CD4-positive, alpha-beta T cell (primary cell): ENCODE data around the gene F8A2. TPM values are rescaled to one million over a fixed set of nuclear protein-coding genes. Genes with fewer than 3 reads are reported as not detected.
"Not testable (repeated sequence)": the region's sequence is repeated elsewhere in the genome, so short reads cannot be mapped to it uniquely, and the experiment has no call there.

Source experiments
- ATAC-seq: fragments of 200-7000 bp; cut with Tn5 transposase; one replicate; pipeline ENCODE4 v1.10.0; 2022; ENCODE audit warnings: mild to moderate bottlenecking; ENCODE audit not compliant: poor library complexity
- CTCF ChIA-PET: fragments of 350-600 bp; sonication (Branson Sonifier 250); formaldehyde crosslinking; loops from one replicate; lab custom pipeline; 2021; ENCODE audit warnings: antibody characterized with exemption, inconsistent platforms; lab: Charles Lee
- POLR2A ChIA-PET: fragments of 350-600 bp; sonication (Branson Sonifier 250); formaldehyde crosslinking; loops from one replicate; lab custom pipeline; 2021; ENCODE audit warnings: antibody characterized with exemption, inconsistent platforms; lab: Charles Lee
- DNase-seq, 14 experiments: peaks; one replicate each; pipeline ENCODE4 v3.0.0-alpha.2; 2013 to 2020; ENCODE audit warnings: mixed read lengths in 2 of 14
- H3K27ac ChIP-seq, 2 donors: one replicate each; pipeline versions ENCODE4 v1.5.1 to v1.7.0; 2013; ENCODE audit warnings: low read length in 2 of 2, low read depth in 1 of 2, mild to moderate bottlenecking in 1 of 2
- H3K27me3 ChIP-seq, 2 experiments: 1 replicate in 1 of 2; 2 replicates in 1 of 2; pipeline versions ENCODE4 v1.6.1 to v1.7.0; 2013; ENCODE audit warnings: low read length in 2 of 2, control low read depth in 1 of 2, mild to moderate bottlenecking in 1 of 2, moderate library complexity in 1 of 2; ENCODE audit not compliant: insufficient read depth in 2 of 2, control insufficient read depth in 1 of 2
- H3K36me3 ChIP-seq: one replicate; pipeline ENCODE4 v1.6.1; 2013; ENCODE audit warnings: low read length, control low read depth; ENCODE audit not compliant: insufficient read depth
- H3K4me1 ChIP-seq: one replicate; pipeline ENCODE4 v1.6.1; 2013; ENCODE audit warnings: low read length, control low read depth; ENCODE audit not compliant: insufficient read depth
- H3K4me3 ChIP-seq: one replicate; pipeline ENCODE4 v1.5.1; 2013; ENCODE audit warnings: mild to moderate bottlenecking, low read length, moderate library complexity
- H3K9me3 ChIP-seq, 2 experiments: 1 replicate in 1 of 2; 2 replicates in 1 of 2; pipeline versions ENCODE4 v1.6.1 to v1.7.0; 2013; ENCODE audit warnings: low read length in 2 of 2, mild to moderate bottlenecking in 2 of 2, control low read depth in 1 of 2, moderate library complexity in 1 of 2; ENCODE audit not compliant: control insufficient read depth in 1 of 2, insufficient read depth in 1 of 2
- H3K27ac Mint-ChIP-seq: one replicate; pipeline ENCODE4 v1.8.0; 2020; ENCODE audit warnings: mixed read lengths
- H3K27me3 Mint-ChIP-seq: one replicate; pipeline ENCODE4 v1.8.0; 2021; ENCODE audit warnings: mixed read lengths
- H3K36me3 Mint-ChIP-seq: one replicate; pipeline ENCODE4 v1.8.0; 2021; ENCODE audit warnings: low read depth, mixed read lengths
- H3K4me1 Mint-ChIP-seq: one replicate; pipeline ENCODE4 v1.8.0; 2021; ENCODE audit warnings: low read depth, mixed read lengths
- H3K4me3 Mint-ChIP-seq: one replicate; pipeline ENCODE4 v1.8.0; 2020; ENCODE audit warnings: mild to moderate bottlenecking, mixed read lengths
- H3K9me3 Mint-ChIP-seq: one replicate; pipeline ENCODE4 v1.8.0; 2020; ENCODE audit warnings: mixed read lengths
- CTCF ChIP-seq: fragments of 200-600 bp; IDR thresholded peaks from one replicate; pipeline ENCODE4 v1.8.0; 2022; ENCODE audit warnings: antibody characterized with exemption, mild to moderate bottlenecking
- intact Hi-C, 2 experiments: fragments of 100-400 bp; cut with DNase I in 1 of 2; cut with micrococcal nuclease in 1 of 2; formaldehyde crosslinking; loops; one replicate each; pipeline versions ENCODE4 v1.15.1 to v1.9.0; 2023 to 2025; cut with DNase I, micrococcal nuclease
- polyA plus RNA-seq, 2 donors: library from polyadenylated mRNA; unstranded; fragments of 120-200 nt; gene quantifications; one replicate each; pipeline ENCODE4 v1.2.1, GENCODE V29; 2013
- total RNA-seq, 174 experiments: library from RNA in 2 of 174; stranded (reverse) in 2 of 174; gene quantifications; one replicate each; pipeline ENCODE4 v1.2.3 and lab custom pipeline; 2021 to 2026

Gene F8A2
- not detected for total RNA-seq
- not detected for polyA plus RNA-seq (2013, experiment 1 of 2)
- not detected for polyA plus RNA-seq (2013, experiment 2 of 2)

GRCh38 chrX:155381843-155382528 is at the start of gene F8A2:
Gene F8A2 (plus strand): TSS chrX:155382095. CDS start chrX:155382115, 20 bp downstream.
- H3K36me3 ChIP-seq, intact Hi-C loops, DNase-seq, POLR2A ChIA-PET, H3K4me1 Mint-ChIP-seq, CTCF ChIA-PET, H3K4me3 Mint-ChIP-seq, H3K4me1 ChIP-seq, H3K27ac ChIP-seq, H3K36me3 Mint-ChIP-seq, H3K27ac Mint-ChIP-seq, H3K4me3 ChIP-seq, H3K9me3 Mint-ChIP-seq, H3K27me3 Mint-ChIP-seq, H3K27me3 ChIP-seq, H3K9me3 ChIP-seq: not testable (repeated sequence)
- ATAC-seq = peak; percentile 74

DNA sequence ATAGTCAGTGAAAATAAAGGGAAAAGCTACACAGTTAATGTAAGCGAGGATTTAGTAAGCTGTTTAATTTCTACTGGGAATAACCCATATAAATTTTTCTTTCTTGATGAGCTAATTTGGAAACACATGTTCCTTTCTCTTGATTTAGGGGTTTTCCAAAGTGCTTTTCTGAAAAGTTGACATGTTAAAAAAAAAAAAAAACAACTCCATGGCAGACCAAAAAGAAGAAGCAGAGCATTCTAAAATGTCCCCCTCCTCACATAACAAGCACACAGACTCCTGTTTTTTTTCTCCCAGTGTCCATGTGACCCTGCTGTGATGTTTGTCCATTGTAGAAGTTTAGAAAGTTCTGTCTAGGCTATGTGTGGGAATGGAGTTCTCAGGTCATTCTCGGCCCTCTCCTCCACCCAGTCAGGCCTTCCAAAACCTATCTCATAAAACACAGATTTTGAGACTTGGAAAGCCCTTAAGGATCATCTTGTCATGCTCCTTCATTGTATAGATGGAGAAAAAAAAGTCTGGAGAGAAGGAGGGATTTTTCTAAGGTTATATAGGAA is 48.3 kb upstream of the F8A2 start:
- ChIA-PET POLR2A (no interaction called here), CTCF (no interaction called here)
- H3K36me3 Mint-ChIP-seq = no peaks in the 10 kb centered on the region
- H3K4me3 Mint-ChIP-seq = no peak overlapping the region
- Histone ChIP-seq H3K36me3 (no peaks in the 10 kb centered on the region), H3K4me1 (no peaks in the 10 kb centered on the region), H3K9me3 (no peaks in the 10 kb centered on the region), H3K4me3 (no peak overlapping the region), H3K27me3 (no peaks in the 10 kb centered on the region), H3K27ac (no peak overlapping the region)
- ATAC-seq = no peak
- intact Hi-C loops = no loop called here
- no peak for TF ChIP-seq CTCF
- no peaks in the 10 kb centered on the region for H3K27me3 Mint-ChIP-seq
- no peaks in the 10 kb centered on the region for H3K9me3 Mint-ChIP-seq
- H3K27ac Mint-ChIP-seq = no peak overlapping the region
- DNase-seq = no peak
- H3K4me1 Mint-ChIP-seq = no peaks in the 10 kb centered on the region

DNA sequence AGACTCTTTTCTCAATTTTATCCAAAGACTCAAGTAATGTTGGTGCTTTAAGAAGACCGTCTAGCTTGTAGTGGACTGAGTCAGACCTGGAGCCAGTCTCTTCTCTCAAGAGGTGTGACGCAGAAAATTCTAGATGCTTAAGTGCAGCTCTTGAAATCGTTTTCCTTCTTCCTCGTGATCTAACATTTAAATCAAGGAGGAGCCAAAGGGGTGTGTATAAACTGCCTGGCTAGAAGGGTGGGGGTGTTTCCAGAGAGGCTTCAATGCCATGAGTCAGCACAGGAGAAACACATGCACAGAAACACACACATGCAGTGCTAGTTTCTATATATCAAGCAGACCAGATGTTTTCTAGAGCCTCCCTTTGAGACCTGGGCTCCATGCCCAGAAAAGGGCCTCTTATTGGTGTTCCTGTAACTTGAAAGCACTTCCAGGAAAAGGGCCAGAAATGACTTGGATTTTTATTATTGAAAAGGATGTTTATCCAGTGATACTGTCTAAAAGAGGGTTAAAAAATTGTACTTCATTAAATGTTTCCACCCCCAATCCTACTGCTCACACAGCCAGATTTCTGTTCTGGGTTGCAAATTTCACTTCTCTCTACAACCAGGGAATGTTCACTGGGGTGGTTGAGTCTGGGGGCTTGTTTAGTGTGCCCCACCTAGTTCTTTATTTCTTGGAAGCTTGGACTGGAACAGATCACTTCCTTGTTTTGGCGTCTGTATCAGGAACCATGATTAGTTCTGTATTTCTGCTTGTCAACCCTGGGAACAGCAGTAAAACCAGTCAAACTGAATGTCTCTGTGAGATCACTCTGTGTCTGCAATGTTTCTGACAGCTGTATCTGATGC is 47.2 kb upstream of the F8A2 start, which contains the start of gene CLIC2:
CLIC2 (minus strand) TSS at position 129 of the 851 bp plus-strand sequence. CDS start 187 bp downstream, outside the sequence.
- Histone ChIP-seq H3K9me3 (no peaks in the 10 kb centered on the region), H3K27me3 (no peaks in the 10 kb centered on the region), H3K36me3 (no peaks in the 10 kb centered on the region), H3K27ac (no peak within 1 kb of the TSS), H3K4me1 (no peaks in the 10 kb centered on the region), H3K4me3 (no peak within 1 kb of the TSS)
- DNase-seq = peak in 3 of 14 experiments; percentile 3 to 35 (median 23)
- intact Hi-C loops = no loop called here
- H3K4me1 Mint-ChIP-seq = no peaks in the 10 kb centered on the region
- no peak within 1 kb of the TSS for H3K27ac Mint-ChIP-seq
- H3K4me3 Mint-ChIP-seq = no peak within 1 kb of the TSS
- ChIA-PET CTCF (no interaction called here), POLR2A (no interaction called here)
- no peak for TF ChIP-seq CTCF
- ATAC-seq = no peak
- no peaks in the 10 kb centered on the region for H3K36me3 Mint-ChIP-seq
- H3K9me3 Mint-ChIP-seq = no peaks in the 10 kb centered on the region
- H3K27me3 Mint-ChIP-seq = no peaks in the 10 kb centered on the region

GRCh38 chrX:155335337-155335712 is 46.6 kb upstream of the F8A2 start:
- H3K27ac ChIP-seq, H3K27me3 ChIP-seq, H3K36me3 ChIP-seq, ATAC-seq, H3K9me3 ChIP-seq, H3K27me3 Mint-ChIP-seq, H3K9me3 Mint-ChIP-seq, H3K4me1 Mint-ChIP-seq, DNase-seq, H3K4me3 ChIP-seq, H3K36me3 Mint-ChIP-seq, intact Hi-C loops, POLR2A ChIA-PET, CTCF ChIA-PET, H3K27ac Mint-ChIP-seq, H3K4me3 Mint-ChIP-seq, H3K4me1 ChIP-seq: not testable (repeated sequence)

DNA sequence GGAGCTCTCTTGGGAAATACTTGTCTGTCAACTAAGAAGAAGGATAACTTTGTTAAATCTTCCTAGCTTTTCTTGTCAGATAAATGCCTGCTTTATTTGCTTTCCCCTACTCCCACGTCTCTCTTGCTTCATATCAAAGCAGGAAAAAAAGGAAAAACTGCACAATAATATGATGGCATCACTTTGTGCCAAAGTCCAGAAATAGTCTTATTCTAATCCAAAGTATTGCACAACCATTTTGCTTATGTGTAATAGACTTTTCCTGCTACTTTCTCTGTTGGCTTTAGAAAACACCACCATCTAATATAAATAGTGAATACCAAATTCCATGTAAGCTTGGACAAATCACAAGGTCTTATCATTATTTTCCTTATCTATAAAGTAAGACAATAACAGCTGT is 36.2 kb upstream of the F8A2 start:
- POLR2A ChIA-PET, H3K9me3 ChIP-seq: not testable (repeated sequence)

More for the DNA sequence above, 36.2 kb upstream of the F8A2 start:
- ATAC-seq, H3K27me3 ChIP-seq, H3K9me3 Mint-ChIP-seq, H3K4me3 Mint-ChIP-seq, H3K27me3 Mint-ChIP-seq, intact Hi-C loops, H3K36me3 ChIP-seq, H3K27ac ChIP-seq, H3K27ac Mint-ChIP-seq, DNase-seq, H3K4me3 ChIP-seq, H3K36me3 Mint-ChIP-seq, H3K4me1 ChIP-seq, CTCF ChIA-PET, H3K4me1 Mint-ChIP-seq: not testable (repeated sequence)
